DMS79 (cell line): Measurements from ENCODE around the gene DKK3.

Experiments used
- DNase-seq: peaks from one replicate; lab custom pipeline; 2025; lab: John Stamatoyannopoulos, UW

Gene DKK3

DNA sequence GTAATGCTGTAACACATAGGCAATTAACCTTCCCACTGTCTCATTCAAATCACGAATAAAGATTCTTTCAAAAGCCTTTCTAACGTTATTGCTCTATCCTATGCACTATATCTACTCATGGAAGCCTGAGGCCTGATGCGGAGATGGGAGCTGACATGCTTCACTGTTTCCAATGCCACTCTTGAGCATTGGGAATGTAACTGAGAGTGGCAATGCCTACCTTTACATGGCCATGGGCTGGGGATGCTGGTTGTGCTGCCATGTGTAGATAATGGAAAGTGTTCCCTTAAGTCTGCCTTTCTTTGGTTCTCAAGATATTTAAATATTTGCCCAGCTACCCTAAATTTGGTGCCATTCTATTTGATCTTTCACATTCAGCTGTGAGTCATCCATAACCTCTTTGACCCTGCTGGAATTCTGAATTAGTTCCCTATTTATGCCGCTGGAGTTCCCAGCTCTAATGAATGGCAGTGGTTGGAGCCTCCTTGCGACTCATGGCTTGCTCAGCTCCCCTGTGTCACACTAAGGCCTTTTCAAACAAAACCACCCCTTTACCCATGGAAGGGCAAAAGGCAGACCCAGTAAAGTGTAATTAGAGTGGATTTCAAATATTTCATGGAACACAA, 21.4 kb upstream of the DKK3 start:
- no peak for DNase-seq

DNA sequence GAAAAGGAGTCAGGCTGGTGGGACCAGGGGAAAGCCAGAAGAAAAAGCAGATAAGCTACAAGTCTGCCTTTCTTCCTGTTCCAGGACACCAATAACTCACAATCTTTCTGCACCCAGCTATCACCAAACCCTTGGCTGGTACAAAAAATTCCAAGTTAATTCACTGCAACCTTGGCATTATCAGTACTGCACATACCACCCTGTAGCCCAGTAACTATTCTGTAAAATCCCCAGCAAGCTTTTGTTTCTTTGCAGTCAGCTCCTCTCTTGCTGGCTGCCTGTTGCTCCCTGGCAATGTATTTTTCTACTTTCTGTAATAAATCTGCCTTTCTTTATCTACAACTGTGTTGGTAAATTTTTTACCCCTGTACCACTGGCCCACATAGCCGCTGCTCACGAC, 20.7 kb upstream of the DKK3 start:
- DNase-seq: no peak

DNA sequence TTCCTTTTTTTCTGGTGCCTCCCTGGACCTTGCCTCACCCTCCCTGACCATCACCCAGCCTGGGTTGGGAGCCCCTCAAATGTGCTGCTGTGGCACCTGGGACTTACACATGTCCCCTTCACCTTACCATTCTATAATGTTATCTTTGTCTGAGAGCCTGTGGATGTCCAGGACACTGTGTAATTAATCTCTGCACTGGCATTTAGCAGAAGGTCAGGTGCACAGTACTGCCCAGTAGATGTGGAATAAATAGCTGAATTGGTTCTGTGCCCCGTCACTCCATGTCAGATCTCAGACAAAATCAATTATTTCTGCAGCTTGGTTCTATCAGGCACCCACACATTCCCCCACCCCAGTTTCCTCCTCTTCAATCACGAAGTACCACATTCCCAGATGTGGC, 19.9 kb upstream of the DKK3 start:
- DNase-seq: no peak

DNA sequence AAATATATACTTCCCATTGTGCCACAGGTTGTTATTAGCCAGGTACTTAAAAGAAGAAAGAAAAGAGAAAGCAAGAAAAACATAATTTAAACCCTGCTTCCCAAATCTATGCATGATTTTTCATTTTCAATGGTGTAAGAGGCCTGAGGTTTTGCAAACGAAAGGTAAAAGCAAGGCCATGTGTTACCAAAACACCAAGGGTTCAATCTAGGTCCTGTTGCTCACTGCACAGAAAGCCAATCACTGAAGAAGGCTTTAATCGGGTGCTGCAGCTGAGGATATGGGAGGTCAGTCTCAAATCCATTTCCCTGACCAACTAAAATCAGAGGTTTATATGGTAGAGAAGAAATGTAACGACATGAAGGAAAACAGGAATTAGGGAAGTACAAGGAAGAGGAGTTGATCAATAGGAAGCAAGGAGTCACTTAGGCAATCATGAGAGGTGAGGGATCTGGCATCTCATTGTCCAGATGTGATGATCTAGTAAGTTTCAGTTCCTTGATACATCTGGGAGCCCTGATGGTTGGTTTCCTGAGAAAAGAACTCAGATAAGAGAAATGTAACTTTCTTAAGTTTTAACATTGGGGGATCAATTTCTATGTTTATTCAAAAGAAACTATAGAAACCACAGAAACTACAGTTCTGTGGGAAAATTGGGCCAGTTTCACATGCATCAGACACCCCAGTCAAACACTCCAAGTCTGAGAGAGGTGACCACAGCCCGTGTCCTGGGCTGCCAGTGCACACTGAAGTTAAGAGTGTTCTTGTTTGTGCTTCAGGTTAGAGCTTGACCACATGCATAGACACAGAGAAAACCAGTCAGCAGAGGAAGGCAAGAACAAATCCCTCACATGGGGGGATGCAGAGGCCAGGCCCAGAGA, 18.1 kb upstream of the DKK3 start:
- no peak for DNase-seq

DNA sequence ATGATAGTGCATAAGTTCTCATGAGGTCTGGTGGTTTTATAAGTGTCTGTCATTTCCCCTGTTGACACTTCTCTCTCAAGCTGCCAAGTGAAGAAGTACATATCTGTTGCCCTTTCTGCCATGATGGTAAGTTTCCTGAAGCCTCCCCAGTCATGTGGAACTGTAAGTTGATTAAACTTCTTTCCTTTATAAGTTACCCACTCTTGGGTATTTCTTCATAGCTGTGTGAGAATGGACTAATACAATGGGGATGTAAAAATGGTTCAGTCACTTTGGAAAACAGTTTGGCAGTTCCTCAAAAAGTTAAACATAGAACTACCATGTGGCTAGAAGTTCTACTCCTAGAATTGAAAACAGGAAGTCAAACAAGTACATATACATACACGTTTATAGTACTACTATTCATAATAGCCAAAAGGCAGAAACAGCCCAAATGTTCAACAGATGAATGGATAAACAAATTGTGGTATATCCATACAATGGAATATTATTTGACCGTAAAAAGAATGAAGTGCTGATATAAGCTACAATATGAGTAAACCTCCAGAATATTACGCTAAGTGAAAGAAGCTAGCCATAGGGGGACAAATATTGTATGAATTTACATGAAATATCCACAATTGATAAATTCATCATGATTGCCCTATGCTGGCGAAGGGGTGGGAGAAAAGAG, 16.0 kb upstream of the DKK3 start:
- no peak for DNase-seq

DNA sequence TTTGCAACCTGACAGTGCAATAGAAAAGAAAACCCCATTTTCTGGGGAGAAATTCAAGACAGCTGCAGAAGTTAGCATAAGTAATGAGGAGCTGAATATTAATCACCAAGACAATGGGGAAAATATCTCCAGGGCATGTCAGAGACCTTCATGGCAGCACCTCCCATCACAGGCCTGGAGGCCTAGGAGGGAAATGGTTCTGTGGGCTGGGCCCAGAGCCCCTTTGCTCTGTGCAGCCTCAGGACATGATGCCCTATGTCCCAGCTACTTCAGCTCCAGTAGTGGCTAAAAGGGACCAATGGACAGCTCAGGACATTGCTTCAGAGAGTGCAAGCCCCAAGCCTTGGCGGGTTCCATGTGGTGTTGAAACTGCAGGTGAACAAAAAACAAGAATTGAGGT, 14.6 kb upstream of the DKK3 start:
- no peak for DNase-seq

DNA sequence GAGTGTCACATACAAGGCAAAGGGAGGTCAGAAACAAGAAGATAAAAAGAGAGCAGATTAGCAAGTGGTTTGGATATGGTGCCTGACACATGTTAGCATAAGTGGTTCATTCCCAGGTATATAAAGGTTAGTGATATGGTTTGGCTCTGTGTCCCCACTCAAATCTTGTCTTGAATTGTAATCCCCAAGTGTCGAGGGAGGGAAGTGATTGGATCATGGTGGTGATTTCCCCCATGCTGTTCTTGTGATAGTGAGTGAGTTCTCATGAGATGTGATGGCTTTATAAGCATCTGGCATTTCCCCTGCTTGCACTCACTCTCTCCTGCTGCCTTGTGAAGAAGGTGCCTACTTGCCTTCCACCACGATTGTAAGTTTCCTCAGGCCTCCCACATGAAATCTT, 12.1 kb upstream of the DKK3 start:
- DNase-seq: no peak

DNA sequence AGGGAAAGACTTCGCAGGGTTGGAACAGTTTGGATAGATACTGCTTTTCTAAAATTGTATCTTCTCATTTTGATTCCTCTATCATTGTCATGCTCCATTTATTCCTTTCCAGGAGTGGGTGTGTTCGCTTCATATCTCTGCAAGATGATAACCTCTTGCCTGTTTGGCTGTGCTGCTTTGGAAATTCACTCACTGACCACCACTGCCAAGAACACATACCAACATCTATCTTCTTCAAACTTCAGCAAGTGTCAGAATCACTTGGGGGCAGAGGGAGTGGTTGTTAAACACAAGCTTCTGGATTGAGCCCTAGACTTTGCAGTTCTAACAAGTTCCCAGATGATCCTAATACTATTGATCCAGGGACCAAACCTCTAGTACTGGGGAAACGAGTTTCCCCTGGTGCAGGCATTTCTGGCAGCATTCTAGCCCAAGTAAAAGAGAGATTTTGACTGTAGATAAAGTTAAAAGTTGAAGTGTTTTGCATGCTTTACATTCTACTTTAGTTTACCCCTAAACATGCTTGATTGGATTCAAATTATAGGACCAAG, 11.5 kb upstream of the DKK3 start:
- no peak for DNase-seq

DNA sequence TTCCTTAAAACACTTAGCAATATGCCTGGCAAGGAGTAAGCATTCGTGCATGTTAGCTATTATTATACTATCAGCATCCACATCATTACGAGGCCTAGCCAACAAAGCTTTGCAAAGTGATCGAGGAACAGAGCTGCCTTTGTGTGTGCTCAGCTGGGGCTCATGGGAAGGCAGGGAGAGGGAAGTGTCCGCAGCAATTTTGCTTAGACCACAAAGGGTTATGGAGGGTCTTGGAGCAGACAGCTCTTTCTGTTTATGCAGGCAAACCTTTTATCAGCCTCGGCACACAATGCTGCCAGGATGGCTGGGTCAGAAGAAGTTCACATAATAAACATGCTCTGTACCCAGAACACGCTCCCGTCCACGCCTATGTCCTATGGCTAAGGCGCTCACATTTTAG, 10.9 kb upstream of the DKK3 start:
- no peak for DNase-seq

DNA sequence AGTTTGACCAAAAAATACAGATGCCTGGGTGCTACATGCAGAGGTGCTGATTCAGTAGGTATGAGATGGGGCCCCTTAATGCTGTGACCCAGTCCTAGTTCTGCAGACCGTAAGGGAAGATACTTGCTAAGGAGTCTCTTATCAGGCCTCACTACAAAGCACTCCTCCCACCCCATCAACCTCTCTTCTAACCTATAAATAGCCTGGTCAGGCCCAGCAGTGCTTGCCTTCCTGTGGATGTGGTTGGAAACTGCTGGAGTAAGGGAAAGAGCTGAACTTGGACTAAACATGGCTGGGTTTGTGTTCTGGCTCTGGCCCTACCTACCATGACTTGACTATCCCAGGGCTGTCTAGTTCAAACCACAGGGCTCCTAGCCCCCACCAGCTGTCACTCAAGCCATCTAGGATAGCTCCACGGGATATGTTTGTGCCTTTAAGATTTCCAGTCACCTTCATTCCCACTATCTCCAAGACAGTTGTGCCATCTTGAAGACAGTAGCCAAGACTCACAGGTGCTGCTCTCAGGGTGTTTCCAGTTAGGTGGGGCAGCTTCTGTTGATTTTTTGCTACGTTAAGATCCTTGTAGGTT, 9.5 kb upstream of the DKK3 start:
- no peak for DNase-seq

DNA sequence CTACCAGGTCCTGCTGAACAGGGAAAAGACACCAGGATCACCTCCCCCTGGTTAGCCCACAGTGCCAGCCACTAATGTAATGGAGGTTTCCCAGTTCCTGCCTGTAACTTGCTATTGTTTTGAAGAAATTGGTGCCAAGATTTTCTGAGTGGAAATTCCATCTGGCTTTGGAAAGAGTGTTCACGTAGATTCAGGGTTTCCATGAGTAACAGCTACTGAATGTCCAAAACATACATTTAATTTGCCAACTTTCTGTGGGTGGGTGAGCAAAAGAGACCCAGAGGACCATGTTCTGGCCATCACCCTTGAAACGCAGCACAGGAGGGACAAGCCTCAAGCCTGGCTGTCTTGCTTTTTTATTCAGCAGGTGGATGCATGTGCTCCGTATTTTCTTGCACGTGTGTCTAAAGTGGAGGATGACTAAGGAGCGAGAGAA, 8.8 kb upstream of the DKK3 start:
- no peak for DNase-seq

DNA sequence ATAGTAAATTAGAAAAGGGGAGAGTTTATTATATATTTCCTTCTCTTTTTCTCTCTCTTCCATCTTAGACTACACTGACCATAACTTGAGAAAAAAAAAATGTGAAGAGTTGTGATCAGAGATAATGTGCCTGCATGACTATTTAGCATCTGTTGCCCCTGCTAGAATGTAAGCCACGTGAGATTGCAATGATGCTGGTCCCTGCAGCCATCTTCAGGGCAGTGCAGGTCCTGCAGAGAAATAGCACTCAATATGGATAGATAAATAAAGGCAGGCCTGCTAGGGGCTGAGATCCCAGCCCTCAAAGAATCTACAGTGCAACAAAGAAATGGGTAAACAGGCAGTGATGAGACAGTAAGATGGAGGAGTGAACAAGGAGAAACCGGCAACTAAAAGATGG, 7.8 kb upstream of the DKK3 start:
- DNase-seq: no peak

DNA sequence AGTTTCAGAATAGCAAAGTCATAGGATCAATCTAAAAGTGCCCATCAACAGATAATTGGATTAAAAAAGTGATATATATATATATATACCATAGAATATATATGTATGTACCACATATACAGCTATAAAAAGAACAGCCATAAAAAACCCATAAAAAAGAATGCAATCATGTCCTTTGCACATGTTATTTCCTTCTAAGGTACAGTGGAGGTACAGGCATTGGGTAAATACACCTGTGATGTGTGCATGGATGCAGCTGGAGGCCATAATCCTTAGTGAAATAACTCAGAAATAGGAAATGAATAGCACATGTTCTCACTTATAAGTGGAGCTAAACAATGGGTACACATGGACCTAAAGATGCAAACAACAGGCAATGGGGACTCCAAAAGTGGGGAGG, 7.1 kb upstream of the DKK3 start:
- no peak for DNase-seq

DNA sequence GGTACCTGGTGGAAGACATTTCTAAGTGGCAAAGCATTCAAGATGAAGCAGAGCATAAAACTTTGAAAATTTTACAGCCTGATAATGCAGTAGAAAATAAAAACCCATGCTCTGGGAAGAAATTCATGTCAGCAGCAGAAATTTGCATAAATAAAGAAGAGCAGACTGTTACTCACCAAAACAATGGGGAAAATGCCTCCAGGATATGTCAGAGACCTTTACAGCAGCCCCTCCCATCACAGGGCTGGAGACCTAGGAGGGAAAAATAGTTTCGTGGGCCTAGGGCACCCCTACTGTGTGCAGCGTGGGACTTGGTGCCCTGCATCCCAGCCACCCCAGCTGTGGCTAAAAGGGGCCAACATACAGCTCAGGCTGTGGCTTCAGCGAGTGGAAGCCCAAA, 5.4 kb upstream of the DKK3 start:
- no peak for DNase-seq

DNA sequence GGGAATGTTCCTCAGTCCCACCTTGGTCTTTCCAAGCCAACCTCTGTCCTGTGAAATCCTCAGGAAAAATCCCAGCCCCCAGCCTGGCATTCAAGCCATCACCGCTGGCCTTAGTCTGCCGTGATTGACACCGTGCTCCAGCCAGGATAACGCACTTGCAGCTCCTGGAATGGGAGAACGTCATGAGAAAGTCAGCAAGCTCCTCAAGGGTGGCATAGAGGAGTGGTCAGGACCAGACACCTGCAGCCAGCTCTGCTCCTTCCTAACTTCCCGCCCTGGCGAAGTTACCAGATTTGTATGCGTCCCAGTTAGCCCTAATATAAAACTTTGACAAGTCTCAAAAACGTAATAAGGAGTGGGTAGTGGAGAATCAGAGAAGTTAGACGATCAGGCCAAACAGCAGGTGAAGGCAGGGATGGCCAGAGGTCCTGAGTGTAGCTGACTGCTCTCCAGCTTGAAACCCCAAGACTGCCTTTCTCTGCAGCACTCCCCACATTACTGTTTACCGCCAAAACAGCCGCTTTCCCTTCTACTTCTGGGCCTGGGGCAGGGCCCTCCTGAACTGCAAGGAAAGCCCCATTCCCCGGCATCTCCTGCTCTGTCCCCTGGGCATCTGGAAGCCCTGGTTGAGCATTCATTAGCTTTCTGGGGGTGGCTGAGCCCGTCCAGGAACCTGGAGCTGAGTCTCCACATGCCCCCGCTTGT, 1.3 kb upstream of the DKK3 start:
- no peak for DNase-seq

DNA sequence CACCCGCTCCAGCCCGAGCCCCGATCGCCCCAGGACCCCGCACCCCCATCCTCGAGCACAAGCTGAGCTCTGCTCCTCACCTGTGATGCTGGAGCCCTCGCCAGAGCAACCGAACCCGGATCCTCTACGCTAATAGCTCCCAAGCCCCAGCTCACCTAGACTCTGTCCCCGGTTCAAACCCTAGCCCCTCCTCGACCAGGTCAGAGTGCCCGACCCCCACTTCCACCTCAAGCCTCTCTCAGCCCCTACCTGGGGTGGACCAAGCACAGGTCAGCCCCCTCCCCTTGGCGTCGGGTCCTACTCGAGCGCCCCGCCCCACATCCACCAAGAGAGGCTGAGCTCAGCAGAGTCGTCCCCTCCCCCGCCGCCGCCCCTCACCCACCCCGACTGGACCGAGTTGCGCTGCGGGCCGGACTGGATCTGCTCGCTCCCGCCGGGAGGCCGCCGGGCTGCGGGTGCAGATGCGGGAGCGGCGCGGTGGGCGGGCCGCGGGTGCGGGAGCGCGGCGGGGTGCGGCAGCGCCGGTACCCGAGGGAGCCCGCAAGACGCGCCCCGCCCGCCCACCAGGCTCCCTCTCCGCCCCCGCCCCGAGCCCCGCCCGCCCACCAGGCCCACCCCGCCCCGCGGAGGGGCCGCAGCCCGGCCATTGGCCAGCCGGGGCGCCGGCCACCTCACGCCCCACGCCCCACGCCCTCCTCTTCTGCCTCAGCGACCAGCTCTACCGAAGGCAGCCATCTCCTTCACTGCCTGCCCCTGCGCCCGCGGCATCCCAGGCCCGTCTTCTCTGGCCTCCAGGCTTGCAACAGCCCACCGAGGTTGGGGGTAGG, 577 bp upstream of the DKK3 start:
- DNase-seq: peak; percentile 6

DNA sequence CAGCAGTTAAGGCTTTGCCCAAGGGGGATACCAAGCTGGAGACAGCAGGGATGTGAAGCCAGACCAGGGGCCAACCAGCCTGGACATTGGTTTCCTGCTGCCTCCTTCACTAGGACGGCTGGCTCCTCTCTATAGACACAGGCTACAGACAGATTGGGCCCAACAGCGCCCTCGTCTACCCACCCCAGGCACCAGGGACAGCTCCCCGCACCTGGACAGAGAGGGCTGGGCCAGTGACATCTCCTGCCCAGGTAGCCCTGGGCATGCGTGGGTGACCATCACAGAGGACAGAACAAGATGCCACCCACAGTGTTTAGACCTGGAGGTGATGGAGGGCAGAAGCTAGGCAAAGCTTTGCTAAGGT, 1.2 kb downstream of the DKK3 start:
- DNase-seq: no peak

DNA sequence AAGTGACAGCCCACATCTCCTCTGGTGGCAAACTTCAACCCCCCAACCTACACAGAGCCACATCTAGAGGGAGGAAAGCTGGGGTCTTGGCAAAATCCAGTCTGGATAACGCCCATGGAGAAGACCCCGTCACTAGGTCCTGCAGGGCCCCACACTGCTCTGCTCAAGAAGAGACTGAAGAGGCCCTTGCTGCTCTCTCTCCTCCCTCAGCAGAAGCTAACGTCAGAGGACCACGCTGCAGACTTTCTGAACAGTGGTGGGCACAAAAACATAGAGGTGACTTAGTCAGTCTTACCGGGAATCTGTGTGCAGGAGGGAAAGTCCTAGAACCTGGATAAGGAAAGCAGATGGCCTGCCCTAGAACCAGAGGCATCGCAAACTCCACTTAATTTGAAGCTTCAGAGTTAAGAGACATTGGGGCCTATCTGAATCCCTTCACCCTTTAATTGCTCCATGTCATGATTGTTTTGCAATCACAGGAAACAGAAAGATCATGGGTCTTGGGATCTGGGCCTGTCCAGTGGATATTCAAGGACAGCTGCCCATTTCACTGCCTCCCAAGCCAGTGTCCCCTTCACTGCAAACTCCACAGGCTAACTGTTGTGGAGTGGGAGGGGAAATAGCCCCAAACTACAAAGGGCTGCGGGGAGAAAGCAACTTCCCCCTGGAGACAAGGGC, 1.7 kb downstream of the DKK3 start:
- DNase-seq: no peak

DNA sequence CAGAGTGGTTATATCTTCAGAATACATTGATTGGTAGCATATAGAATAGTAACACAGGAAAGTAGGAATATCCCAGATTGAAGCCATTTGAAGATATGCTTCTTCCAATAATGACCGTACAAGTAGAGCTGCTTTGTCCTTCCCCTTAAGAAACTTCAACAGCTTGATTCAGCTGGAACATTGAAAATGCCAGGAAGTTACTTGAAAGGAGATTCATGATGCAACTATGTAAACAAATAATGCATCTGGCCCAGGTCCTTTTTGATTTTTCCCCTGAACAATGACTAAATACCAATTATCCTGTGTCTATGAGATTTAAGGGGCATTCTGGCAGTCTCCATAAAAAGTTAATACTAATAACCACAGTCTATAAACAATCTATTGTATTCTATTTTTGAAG, 3.0 kb downstream of the DKK3 start:
- no peak for DNase-seq

DNA sequence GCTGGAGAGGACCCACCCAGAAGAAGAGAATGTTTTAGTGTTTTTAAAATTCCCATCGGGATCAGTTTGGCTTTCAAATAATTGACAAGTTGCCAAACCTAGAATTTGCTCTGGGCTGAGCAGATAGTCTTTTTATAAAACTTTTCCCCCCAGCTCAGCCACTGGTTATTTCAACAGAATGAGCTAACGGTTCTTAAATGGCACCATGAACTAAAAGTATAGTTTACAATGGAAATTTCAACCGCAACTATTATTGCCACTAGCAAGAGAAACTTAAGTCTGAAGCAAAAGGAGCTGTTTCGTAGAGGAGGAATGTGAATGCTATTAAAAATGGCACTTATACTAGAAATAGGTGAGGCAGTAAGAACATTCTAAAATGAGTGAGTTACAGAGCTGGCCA, 3.4 kb downstream of the DKK3 start:
- DNase-seq: no peak

DNA sequence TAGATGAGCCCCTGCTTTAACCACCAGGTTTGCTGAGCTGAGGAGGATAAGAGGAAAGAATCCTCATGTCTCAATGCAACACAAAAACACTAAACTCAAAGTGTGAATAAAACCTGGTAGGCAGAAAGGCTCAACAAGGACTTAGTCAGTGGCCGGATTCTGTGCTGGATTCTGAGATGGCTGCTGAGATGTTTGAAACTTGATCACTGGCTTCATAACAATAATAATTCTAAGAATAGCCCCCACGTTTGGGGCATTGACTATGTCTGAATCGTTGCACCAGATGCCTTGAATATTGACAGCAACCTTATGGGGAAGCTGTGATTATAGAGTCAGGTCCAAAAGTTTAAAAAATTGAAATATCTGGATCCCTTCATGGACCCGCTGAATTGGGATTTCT, 4.6 kb downstream of the DKK3 start:
- DNase-seq: no peak
